Left ventricle myocardium inferior (tissue), 1 donor: ENCODE data around the gene BMPR1B. TPM values are rescaled to one million over a fixed set of nuclear protein-coding genes. Genes with fewer than 3 reads are reported as not detected.

Experiments
- DNase-seq: peaks from one replicate; pipeline ENCODE4 v3.0.0-alpha.2; 2020
- H3K27ac ChIP-seq: fragments of 200-600 bp; replicated peaks from 2 replicates; pipeline ENCODE4 v1.8.0; 2021
- H3K27me3 ChIP-seq: fragments of 200-600 bp; 2 replicates; pipeline ENCODE4 v1.8.0; 2021; ENCODE audit warnings: low read depth
- H3K36me3 ChIP-seq: fragments of 200-600 bp; 2 replicates; pipeline ENCODE4 v1.8.0; 2021
- H3K4me1 ChIP-seq: fragments of 200-600 bp; 2 replicates; pipeline ENCODE4 v1.8.0; 2021
- H3K4me3 ChIP-seq: fragments of 200-600 bp; 2 replicates; pipeline ENCODE4 v1.8.0; 2021; ENCODE audit warnings: mild to moderate bottlenecking, moderate library complexity
- H3K9me3 ChIP-seq: fragments of 200-600 bp; replicated peaks from 2 replicates; pipeline ENCODE4 v1.8.0; 2021
- CTCF ChIP-seq: fragments of 200-600 bp; IDR thresholded peaks from 2 replicates; pipeline ENCODE4 v1.8.0; 2021; ENCODE audit warnings: antibody characterized with exemption, mild to moderate bottlenecking, borderline replicate concordance
- intact Hi-C: fragments of 100-400 bp; cut with micrococcal nuclease; formaldehyde crosslinking; loops from one replicate; pipeline ENCODE4 v1.11.0; 2022
- total RNA-seq: library from RNA; stranded (reverse); fragmentation: NEBNext Ultra II Directional; extraction: Animal tissue kit (Norgen Biotek cat#: 25700); gene quantifications from one replicate; pipeline ENCODE4 v1.2.1, GENCODE V29; 2021
- donor health status: DM: no; HTN: yes; CAD: no; lungs with severe emphysema.

BMPR1B gene
- total RNA-seq, 1 donor from 2014 or later: 3.0 TPM

DNA sequence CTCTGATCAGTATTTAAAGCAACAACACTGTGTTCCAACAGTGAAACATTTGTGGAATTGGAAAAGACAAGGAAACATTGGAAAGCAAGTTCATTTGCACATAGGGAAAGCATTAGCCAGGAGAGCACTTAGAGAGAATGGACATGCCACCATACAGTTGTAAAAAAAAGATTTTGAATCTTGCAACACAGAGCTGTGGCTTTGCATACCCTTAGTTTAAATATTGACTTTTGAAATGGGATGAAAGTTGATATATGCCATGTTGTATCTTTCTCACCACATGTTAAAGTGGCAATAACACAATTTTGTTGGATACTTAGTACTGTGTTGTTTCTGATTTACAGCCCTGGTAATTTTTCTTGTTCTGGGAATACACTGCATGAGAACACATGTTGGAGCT, 208.1 kb downstream of the BMPR1B start:
- intact Hi-C loops: no loop called here
- H3K27ac ChIP-seq: no peak overlapping the region

DNA sequence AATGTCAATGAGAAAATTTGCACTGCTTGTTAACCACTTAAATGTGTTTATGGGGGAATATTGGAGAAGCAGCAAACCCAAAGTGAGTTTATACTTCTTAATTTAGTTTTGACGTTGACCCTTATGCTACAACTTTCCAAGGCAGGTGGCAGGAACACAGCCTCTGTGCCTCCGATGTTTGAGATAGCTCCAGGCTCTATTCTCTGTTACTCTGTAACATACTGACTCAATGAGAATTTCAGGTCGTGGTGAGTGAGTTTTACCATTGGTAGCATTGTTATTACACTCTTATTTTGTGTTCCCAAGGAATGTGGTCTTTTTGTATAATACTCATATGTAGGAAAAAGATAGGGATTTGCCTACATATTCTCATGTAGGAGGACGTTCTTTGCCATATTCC, 210.7 kb downstream of the BMPR1B start:
- Histone ChIP-seq H3K9me3 (peaks cover 9% of the 10 kb centered on the region), H3K27ac (no peak overlapping the region), H3K36me3 (no peaks in the 10 kb centered on the region), H3K27me3 (no peaks in the 10 kb centered on the region), H3K4me3 (no peak overlapping the region), H3K4me1 (no peaks in the 10 kb centered on the region)
- intact Hi-C loops: no loop called here
- DNase-seq: no peak
- no peak for TF ChIP-seq CTCF

More for the DNA sequence above, 208.1 kb downstream of the BMPR1B start:
- Histone ChIP-seq H3K4me3 (no peak overlapping the region), H3K4me1 (no peaks in the 10 kb centered on the region), H3K9me3 (peaks cover 21% of the 10 kb centered on the region), H3K27me3 (no peaks in the 10 kb centered on the region), H3K36me3 (no peaks in the 10 kb centered on the region)
- TF ChIP-seq CTCF: no peak
- DNase-seq: no peak

DNA sequence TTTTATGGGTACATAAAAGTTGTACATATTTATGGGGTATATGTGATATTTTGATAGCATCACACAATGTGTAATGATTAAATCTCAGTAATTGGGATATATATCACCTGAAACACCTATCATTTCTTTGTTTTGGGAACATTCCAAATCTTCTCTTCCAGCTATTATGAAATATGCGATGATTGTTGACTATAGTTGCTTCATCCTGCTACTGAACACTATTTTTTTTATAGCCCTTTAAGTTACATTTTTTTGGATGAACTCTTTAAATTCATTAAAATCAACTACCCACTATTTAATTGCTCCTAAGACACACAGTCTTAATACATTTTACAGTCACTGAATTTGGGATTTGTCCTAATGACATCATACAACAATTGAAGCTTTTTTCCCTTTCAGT, 212.9 kb downstream of the BMPR1B start:
- no peak for TF ChIP-seq CTCF
- no peaks in the 10 kb centered on the region for H3K27me3 ChIP-seq
- no peak overlapping the region for H3K4me3 ChIP-seq

GRCh38 chr4:94974773-94975172, 217.0 kb downstream of the BMPR1B start:
- intact Hi-C loops: no loop called here
- no peaks in the 10 kb centered on the region for H3K4me1 ChIP-seq
- no peaks in the 10 kb centered on the region for H3K27me3 ChIP-seq
- no peak for DNase-seq
- H3K27ac ChIP-seq: no peak overlapping the region
- no peak for TF ChIP-seq CTCF
- H3K4me3 ChIP-seq: no peak overlapping the region
- no peaks in the 10 kb centered on the region for H3K36me3 ChIP-seq
- no peaks in the 10 kb centered on the region for H3K9me3 ChIP-seq

More for the DNA sequence above, 212.9 kb downstream of the BMPR1B start:
- Histone ChIP-seq H3K9me3 (no peaks in the 10 kb centered on the region), H3K36me3 (no peaks in the 10 kb centered on the region), H3K27ac (no peak overlapping the region), H3K4me1 (no peaks in the 10 kb centered on the region)
- intact Hi-C loops: no loop called here
- no peak for DNase-seq

GRCh38 chr4:94976371-94977011, 218.7 kb downstream of the BMPR1B start:
- DNase-seq: no peak
- H3K27ac ChIP-seq: no peak overlapping the region
- H3K9me3 ChIP-seq: no peaks in the 10 kb centered on the region
- no peak overlapping the region for H3K4me3 ChIP-seq
- intact Hi-C loops: no loop called here
- no peaks in the 10 kb centered on the region for H3K27me3 ChIP-seq
- H3K4me1 ChIP-seq: no peaks in the 10 kb centered on the region
- no peak for TF ChIP-seq CTCF
- H3K36me3 ChIP-seq: no peaks in the 10 kb centered on the region
